HEK293 (cell line): ENCODE results near the gene SCRN2.
A peak's percentile ranks its signal among the peaks of the same experiment; 100 is the strongest.

ENCODE experiments used
- BCL11A ChIP-seq: fragments of 450-650 bp; formaldehyde crosslinking; IDR thresholded peaks from 2 replicates; pipeline ENCODE4 v1.5.1; 2016; ENCODE audit warnings: low read depth, missing biosample characterization, missing genetic modification characterization
- BCL11B ChIP-seq: fragments of 450-650 bp; formaldehyde crosslinking; IDR thresholded peaks from 2 replicates; pipeline ENCODE4 v1.5.1; 2016; ENCODE audit warnings: low read depth, missing biosample characterization, missing genetic modification characterization
- ELK4 ChIP-seq: IDR thresholded peaks from 2 replicates; pipeline ENCODE4 v1.6.1; 2011; ENCODE audit warnings: mild to moderate bottlenecking, low read depth, low read length, borderline replicate concordance
- FEZF1 ChIP-seq: fragments of 450-650 bp; formaldehyde crosslinking; IDR thresholded peaks from 2 replicates; pipeline ENCODE4 v1.5.1; 2016; ENCODE audit warnings: missing biosample characterization, missing genetic modification characterization
- GLIS2 ChIP-seq: fragments of 450-650 bp; formaldehyde crosslinking; IDR thresholded peaks from 2 replicates; pipeline ENCODE4 v1.5.1; 2016; ENCODE audit warnings: missing biosample characterization, missing genetic modification characterization
- HOXC10 ChIP-seq: sonication (generic); formaldehyde crosslinking; IDR thresholded peaks from 2 replicates; pipeline ENCODE4 v1.8.1; 2023; ENCODE audit warnings: mild to moderate bottlenecking, missing genetic modification reagents
- KLF9 ChIP-seq: fragments of 450-650 bp; formaldehyde crosslinking; IDR thresholded peaks from 2 replicates; pipeline ENCODE4 v1.5.1; 2016; ENCODE audit warnings: missing biosample characterization, missing genetic modification characterization, low read depth
- PRDM2 ChIP-seq: fragments of 450-650 bp; formaldehyde crosslinking; IDR thresholded peaks from 2 replicates; pipeline ENCODE4 v1.5.1; 2016; ENCODE audit warnings: missing biosample characterization, missing genetic modification characterization, borderline replicate concordance
- SCRT1 ChIP-seq: fragments of 450-650 bp; formaldehyde crosslinking; IDR thresholded peaks from 2 replicates; pipeline ENCODE4 v1.5.1; 2016; ENCODE audit warnings: missing biosample characterization, missing genetic modification characterization, borderline replicate concordance
- SP3 ChIP-seq: fragments of 450-650 bp; formaldehyde crosslinking; IDR thresholded peaks from 2 replicates; pipeline ENCODE4 v1.5.1; 2016; ENCODE audit warnings: missing biosample characterization, missing genetic modification characterization
- TRIM28 ChIP-seq: IDR thresholded peaks from 2 replicates; pipeline ENCODE4 v1.6.1; 2011; ENCODE audit warnings: low read length, control low read depth, borderline replicate concordance
- WT1 ChIP-seq: fragments of 450-650 bp; formaldehyde crosslinking; IDR thresholded peaks from 2 replicates; pipeline ENCODE4 v1.5.1; 2016; ENCODE audit warnings: missing biosample characterization, missing genetic modification characterization
- ZEB2 ChIP-seq: fragments of 450-650 bp; formaldehyde crosslinking; IDR thresholded peaks from 2 replicates; pipeline ENCODE4 v1.5.1; 2016; ENCODE audit warnings: missing biosample characterization, missing genetic modification characterization
- ZNF121 ChIP-seq: fragments of 450-650 bp; formaldehyde crosslinking; IDR thresholded peaks from 2 replicates; pipeline ENCODE4 v1.5.1; 2016; ENCODE audit warnings: missing biosample characterization, missing genetic modification characterization
- ZNF155 ChIP-seq: fragments of 450-650 bp; formaldehyde crosslinking; IDR thresholded peaks from 2 replicates; pipeline ENCODE4 v1.5.1; 2016; ENCODE audit warnings: missing biosample characterization, missing genetic modification characterization
- ZNF221 ChIP-seq: fragments of 450-650 bp; formaldehyde crosslinking; IDR thresholded peaks from 2 replicates; pipeline ENCODE4 v1.5.1; 2017; ENCODE audit warnings: missing biosample characterization, missing genetic modification characterization, borderline replicate concordance
- ZNF335 ChIP-seq: fragments of 450-650 bp; formaldehyde crosslinking; conservative IDR thresholded peaks from 2 replicates; pipeline ENCODE4 v1.5.1; 2016; ENCODE audit warnings: missing biosample characterization, missing genetic modification characterization
- ZNF354C ChIP-seq: fragments of 450-650 bp; formaldehyde crosslinking; IDR thresholded peaks from 2 replicates; pipeline ENCODE4 v1.5.1; 2016; ENCODE audit warnings: missing biosample characterization, missing genetic modification characterization, low read depth, borderline replicate concordance
- ZNF404 ChIP-seq: fragments of 450-650 bp; formaldehyde crosslinking; IDR thresholded peaks from 2 replicates; pipeline ENCODE4 v1.5.1; 2017; ENCODE audit warnings: missing biosample characterization, missing genetic modification characterization
- ZNF433 ChIP-seq: fragments of 450-650 bp; formaldehyde crosslinking; IDR thresholded peaks from 2 replicates; pipeline ENCODE4 v1.5.1; 2016; ENCODE audit warnings: missing biosample characterization, missing genetic modification characterization, low read depth
- ZNF473 ChIP-seq: fragments of 450-650 bp; formaldehyde crosslinking; IDR thresholded peaks from 2 replicates; pipeline ENCODE4 v1.5.1; 2017; ENCODE audit warnings: missing biosample characterization, missing genetic modification characterization
- ZNF48 ChIP-seq: fragments of 450-650 bp; formaldehyde crosslinking; IDR thresholded peaks from 2 replicates; pipeline ENCODE4 v1.5.1; 2016; ENCODE audit warnings: missing biosample characterization, missing genetic modification characterization
- ZNF510 ChIP-seq: fragments of 450-650 bp; formaldehyde crosslinking; IDR thresholded peaks from 2 replicates; pipeline ENCODE4 v1.5.1; 2018; ENCODE audit warnings: mild to moderate bottlenecking, missing genetic modification characterization, missing biosample characterization; ENCODE audit not compliant: insufficient replicate concordance
- ZNF530 ChIP-seq: fragments of 450-650 bp; formaldehyde crosslinking; IDR thresholded peaks from 2 replicates; pipeline ENCODE4 v1.5.1; 2016; ENCODE audit warnings: low read depth, missing biosample characterization, missing genetic modification characterization
- ZNF560 ChIP-seq: fragments of 450-650 bp; formaldehyde crosslinking; IDR thresholded peaks from 2 replicates; pipeline ENCODE4 v1.5.1; 2017; ENCODE audit warnings: missing biosample characterization, missing genetic modification characterization, borderline replicate concordance
- ZNF610 ChIP-seq: fragments of 450-650 bp; formaldehyde crosslinking; IDR thresholded peaks from 2 replicates; pipeline ENCODE4 v1.5.1; 2016; ENCODE audit warnings: missing biosample characterization, missing genetic modification characterization, borderline replicate concordance
- ZNF629 ChIP-seq: fragments of 450-650 bp; formaldehyde crosslinking; IDR thresholded peaks from 2 replicates; pipeline ENCODE4 v1.5.1; 2017; ENCODE audit warnings: missing biosample characterization, missing genetic modification characterization
- ZNF645 ChIP-seq: fragments of 450-650 bp; formaldehyde crosslinking; IDR thresholded peaks from 2 replicates; pipeline ENCODE4; 2016; ENCODE audit warnings: missing biosample characterization, missing genetic modification characterization
- ZNF677 ChIP-seq: fragments of 450-650 bp; IDR thresholded peaks from 2 replicates; pipeline ENCODE4 v1.5.0; 2018; ENCODE audit warnings: missing biosample characterization, mild to moderate bottlenecking, missing genetic modification characterization, moderate library complexity
- ZNF701 ChIP-seq: fragments of 450-650 bp; formaldehyde crosslinking; IDR thresholded peaks from 2 replicates; pipeline ENCODE4 v1.5.1; 2016; ENCODE audit warnings: missing biosample characterization, missing genetic modification characterization
- ZNF791 ChIP-seq: fragments of 450-650 bp; formaldehyde crosslinking; IDR thresholded peaks from 2 replicates; pipeline ENCODE4 v1.5.1; 2016; ENCODE audit warnings: missing biosample characterization, missing genetic modification characterization

The SCRN2 gene

GRCh38 chr17:47821424-47822391 lies 19.4 kb downstream of the SCRN2 start, which contains the start of gene OSBPL7 (continued):
- no peak for TF ChIP-seq ZNF121 (tag by site-specific recombination)
- TF ChIP-seq BCL11B = 0 out of 2 replicates have a peak, but pooled peaks have one; percentile 25
- no peak for TF ChIP-seq ZNF530 (tag by site-specific recombination)
- TF ChIP-seq ZNF610 (tag by site-specific recombination) = no peak
- TF ChIP-seq ZNF48 (tag by site-specific recombination) = no peak
- TF ChIP-seq ZEB2 = peak; percentile 85
- TF ChIP-seq ZNF473 (tag by site-specific recombination) = no peak
- no peak for TF ChIP-seq ELK4
- TF ChIP-seq FEZF1 (tag by site-specific recombination) = no peak
- TF ChIP-seq HOXC10 (CRISPR knock-in tag) = no peak
- TF ChIP-seq ZNF560 = no peak
- no peak for TF ChIP-seq ZNF677 (tag by site-specific recombination)
- TF ChIP-seq ZNF404 (tag by site-specific recombination) = no peak
- TF ChIP-seq ZNF629 (tag by site-specific recombination) = peak; percentile 56; the same call in 1 of the 2 replicates
- no peak for TF ChIP-seq ZNF701 (tag by site-specific recombination)
- no peak for TF ChIP-seq BCL11A (tag by site-specific recombination)
- TF ChIP-seq SCRT1 (tag by site-specific recombination) = no peak
- TF ChIP-seq ZNF433 (tag by site-specific recombination) = no peak
- TF ChIP-seq ZNF354C = no peak
- peak; percentile 71 for TF ChIP-seq SP3 (tag by site-specific recombination)
- no peak for TF ChIP-seq ZNF791 (tag by site-specific recombination)
- peak; percentile 26; the same call in 1 of the 2 replicates for TF ChIP-seq WT1 (tag by site-specific recombination)
- no peak for TF ChIP-seq PRDM2 (tag by site-specific recombination)
- no peak for TF ChIP-seq ZNF221 (tag by site-specific recombination)
- TF ChIP-seq KLF9 (tag by site-specific recombination) = no peak
- no peak for TF ChIP-seq ZNF645
- TF ChIP-seq TRIM28 = no peak
- TF ChIP-seq ZNF155 (tag by site-specific recombination) = no peak
- TF ChIP-seq GLIS2 (tag by site-specific recombination) = peak; percentile 60
- TF ChIP-seq ZNF510 (tag by site-specific recombination) = no peak
- peak; percentile 73 for TF ChIP-seq ZNF335 (tag by site-specific recombination)
